Ammon's horn (tissue), 1 donor: ENCODE measurements around the gene MYO7A.

Experiments
- DNase-seq: peaks from one replicate; pipeline ENCODE4 v3.0.0-alpha.2; 2016; ENCODE audit warnings: low spot score

Gene MYO7A

DNA sequence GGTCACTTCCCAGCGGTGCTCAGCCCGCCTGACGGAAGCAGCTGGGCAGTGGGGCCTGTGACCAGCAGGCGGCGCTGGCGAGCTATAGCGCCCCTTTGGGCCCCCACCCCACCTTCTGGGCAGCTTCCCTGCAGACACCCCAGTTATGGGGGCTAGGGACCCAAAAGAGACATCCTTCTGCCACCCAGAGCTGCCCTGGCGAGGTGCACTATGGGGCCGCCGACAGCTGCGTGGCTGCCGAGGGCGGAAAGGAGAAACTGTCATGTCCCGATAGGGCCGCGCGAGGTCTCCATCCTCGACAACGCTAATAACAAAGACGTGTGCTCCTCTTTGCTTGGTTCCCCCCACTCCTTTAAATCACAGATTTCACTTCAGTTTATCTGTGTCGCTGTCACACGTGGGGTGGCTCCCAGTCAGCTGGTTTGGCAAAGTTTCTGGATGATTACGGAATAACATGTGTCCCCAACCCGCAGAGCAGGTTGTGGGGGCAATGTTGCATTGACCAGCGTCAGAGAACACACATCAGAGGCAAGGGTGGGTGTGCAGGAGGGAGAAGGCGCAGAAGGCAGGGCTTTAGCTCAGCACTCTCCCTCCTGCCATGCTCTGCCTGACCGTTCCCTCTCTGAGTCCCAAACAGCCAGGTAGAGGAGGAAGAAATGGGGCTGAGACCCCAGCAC is 673 bp upstream of the MYO7A start:
- peak; percentile 61 for DNase-seq

DNA sequence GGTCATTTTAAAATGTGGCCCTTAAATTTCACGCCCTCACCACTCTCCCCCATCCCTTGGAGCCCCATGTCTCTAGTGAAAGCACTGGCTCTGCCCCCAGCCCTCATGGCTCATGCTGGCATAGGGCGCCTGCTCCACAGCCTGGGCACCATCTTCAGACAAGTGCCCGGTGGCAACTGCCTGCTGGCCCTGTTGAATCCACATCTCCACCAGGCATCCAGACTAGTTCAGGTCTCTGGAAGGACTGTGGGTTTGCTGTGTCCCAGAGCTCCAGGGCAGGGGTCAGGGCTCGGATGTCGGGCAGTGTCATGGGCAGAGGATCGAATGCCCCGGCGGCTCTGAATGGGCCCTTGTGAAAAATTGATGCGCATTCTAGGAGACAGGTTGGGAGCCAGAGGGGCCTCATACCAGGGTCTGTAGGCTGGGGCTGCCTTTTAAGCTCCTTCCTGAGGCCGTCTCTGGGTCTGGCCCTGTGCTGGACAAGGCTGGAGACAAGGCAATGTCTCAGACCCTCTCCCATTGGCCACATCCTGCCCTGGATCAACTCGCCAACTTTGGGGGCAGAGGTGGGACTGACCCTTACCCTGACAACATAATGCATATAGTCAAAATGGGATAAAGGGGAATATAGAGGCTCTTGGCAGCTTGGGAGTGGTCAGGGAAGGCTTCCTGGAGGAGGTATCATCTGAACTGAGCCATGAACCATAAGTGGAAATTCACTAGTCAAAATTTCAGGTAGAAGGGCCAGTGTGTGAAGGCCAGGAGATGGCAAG is 1.2 kb downstream of the MYO7A start:
- no peak for DNase-seq

- DNase-seq: no peak
Measured at GRCh38 chr11:77129842-77130756, 2.1 kb downstream of the MYO7A start.

- peak; percentile 61 for DNase-seq
Measured at GRCh38 chr11:77130763-77131513, 2.9 kb downstream of the MYO7A start.

DNA sequence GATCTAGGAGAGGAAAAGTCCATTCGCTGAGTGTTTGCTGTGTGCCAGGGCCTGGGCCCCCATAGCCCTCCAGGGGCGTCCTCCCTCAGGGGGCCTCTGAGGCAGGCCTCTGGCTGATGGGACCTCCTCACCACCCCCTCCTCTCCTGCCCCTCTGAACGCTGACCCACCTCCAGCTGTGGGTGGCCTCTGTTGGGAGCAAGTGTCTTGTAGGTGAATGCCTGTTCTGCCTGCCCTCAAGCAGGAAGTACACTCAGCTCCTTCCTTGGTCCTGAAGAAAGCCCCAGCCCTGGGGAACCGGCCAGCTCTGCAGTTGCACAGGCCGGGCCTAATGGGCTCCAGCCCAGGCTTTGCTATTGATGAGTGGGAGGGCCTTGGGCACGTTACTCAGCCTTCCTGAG is 3.5 kb downstream of the MYO7A start:
- no peak for DNase-seq

GRCh38 chr11:77135069-77135468 is 7.0 kb downstream of the MYO7A start:
- DNase-seq: no peak

- DNase-seq: no peak
Measured at GRCh38 chr11:77136074-77136473, 8.0 kb downstream of the MYO7A start.

DNA sequence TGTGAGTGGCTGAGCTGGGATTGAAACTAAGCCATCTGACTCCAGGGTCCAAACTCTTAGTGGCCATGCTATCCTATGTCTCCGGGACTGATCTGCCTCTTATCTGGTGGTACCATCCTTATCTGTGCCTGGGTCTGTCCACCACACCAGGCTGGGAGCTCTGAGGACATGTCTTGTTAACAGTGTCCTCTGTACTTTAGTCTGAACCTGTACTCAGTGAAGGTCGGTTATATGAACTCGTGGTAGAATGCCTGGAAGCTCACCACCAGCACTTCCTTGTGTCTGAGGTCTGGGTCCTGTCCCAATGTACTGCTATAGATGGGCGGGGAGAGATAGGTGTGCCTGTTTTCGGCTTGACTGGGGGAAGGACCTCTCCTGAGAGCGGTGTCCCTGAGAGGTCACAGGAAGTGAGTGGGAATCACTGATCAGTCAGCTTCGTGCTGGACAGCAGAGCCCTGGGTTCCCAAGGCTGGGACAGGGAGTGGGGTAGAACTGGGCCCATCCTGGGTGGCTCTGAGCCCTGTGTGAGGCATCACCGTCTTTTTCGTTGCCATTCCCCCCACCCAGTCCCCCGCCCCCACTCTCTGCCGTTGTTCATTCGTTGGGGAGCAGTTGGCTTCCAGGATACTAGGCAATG is 8.9 kb downstream of the MYO7A start:
- no peak for DNase-seq

- no peak for DNase-seq
Measured at GRCh38 chr11:77137421-77137820, 9.4 kb downstream of the MYO7A start.

DNA sequence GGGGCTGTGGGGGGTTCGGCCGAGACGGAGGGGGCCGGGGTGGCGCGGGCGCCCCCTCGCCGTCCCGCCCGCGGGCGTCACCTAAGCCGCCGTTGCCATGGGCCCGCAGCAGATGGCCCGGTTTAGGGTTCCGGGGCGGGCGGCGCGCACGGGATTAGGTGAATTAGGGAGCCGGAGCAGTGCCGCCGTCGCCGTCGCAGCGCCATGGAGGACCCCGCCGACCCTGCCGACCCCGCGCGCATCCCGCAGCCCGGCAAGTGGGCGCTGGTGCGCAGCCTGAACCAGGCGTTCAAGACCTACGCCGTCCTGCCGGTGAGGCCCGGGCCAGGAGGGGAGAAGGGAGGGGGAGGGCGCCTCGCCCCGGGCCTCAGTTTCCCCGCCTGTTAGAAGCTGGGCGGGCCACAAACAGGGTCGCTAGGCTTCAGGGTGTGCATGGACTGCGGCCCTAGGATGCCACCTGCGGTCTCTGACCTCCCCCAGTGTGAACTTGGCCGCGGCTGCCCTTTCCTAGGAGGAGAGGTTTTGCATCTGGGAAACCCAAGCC is 10.1 kb downstream of the MYO7A start:
- no peak for DNase-seq

DNA sequence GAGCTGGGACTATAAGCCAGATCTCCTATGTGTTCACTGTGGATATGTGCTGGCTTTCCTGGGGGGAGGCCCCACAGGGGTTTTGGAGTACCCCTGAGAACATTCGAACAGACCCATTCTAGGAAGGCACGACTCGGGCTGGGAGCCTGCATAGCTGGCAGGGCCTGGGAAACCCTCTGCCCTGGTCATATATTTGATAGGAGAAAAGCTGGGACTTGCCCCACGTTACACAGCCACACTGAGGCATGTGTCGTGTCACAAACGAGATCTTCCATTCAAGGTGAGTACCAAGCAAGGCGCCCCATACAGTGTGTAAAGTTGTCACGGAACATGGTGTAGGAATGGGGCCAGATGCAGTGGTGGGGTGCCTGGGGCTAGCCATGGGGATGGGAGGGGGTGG is 11.2 kb downstream of the MYO7A start:
- DNase-seq: no peak

DNA sequence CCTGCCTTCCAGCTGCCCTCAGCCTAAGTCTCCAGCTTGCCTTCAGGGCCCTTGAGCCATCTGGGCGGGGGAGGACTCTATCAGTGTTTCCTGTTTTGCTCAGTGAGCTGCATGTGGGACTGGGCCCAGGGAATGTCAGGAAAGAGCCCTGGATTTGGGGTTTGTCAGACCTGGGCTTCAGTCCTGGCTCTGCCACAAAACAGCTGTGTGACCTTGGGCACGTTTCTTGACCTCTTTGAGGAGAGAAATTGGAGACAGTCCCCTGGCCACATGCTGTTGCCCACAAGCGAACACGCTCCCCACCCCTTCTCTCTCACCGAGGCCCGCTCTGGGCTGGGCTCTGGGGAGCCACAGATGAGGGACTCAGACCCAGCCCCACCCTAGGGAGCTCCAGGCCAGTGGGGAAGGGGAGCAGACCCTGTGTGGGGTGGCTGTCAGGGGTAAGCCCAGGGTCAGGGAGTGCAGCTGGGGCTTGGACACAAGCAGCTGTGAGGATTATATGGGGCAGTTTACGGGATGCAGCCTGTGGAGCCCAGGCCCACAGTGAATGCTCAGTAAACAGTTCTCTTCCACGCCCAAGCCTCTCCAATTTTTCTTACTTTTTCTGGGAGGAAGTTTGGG is 12.3 kb downstream of the MYO7A start:
- no peak for DNase-seq

- no peak for DNase-seq
Measured at GRCh38 chr11:77141034-77141433, 13.0 kb downstream of the MYO7A start.

DNA sequence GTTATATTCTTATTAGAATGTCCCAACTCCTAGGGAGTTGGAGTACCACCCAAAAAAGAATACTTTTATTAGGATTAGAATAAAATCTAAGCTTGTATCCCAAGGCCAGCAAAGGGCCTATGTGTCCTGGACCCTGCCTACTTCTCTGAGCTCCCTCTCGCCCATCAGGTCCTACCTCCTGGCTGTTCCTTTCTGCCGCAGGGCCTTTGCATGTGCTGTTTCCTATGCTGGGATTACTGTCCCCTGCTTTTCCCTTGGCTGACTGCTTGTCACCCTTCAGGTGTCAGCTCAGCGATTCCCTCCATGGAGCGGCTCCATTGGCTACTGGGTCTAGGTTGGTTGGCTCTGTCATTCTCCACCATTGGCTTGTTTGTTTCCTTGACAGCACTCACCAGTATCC is 13.4 kb downstream of the MYO7A start:
- DNase-seq: no peak

DNA sequence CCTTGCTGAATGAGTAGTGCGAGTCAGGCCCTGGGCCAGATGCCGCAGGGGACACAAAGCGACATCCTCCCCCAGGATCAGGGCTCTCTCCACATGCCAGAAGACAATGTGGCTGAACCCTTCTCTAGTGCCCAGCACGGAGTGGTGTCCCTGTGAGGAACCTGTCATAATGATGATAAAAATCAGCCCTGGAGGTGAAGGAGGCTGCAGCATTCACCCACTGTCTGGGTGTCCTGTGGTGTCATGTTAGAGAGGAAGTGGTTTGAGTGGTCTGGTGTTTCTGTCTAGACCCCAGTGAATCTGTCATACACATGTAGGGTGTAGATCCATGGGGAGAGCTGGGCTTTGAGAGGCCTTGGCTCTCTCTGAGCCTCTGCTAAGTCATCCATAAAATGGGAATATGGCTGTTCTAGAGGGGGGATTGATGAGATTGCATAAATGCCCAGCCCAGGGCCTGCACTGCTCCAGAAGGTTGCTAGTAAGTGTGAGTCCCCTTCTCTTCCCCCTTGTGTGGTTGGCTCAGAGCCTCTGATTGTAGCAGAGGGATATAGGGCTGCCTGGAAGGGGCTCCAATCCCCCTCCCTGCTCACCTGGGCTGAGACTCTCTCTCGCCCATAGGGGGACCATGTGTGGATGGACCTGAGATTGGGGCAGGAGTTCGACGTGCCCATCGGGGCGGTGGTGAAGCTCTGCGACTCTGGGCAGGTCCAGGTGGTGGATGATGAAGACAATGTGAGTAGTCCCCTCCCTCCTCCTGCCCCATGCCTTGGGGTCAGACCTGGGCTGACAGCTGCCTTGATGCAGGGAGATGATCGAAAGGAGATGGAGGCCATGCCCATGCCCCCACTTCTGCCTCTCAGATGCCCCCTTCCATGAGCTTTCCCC is 14.3 kb downstream of the MYO7A start:
- DNase-seq: no peak

GRCh38 chr11:77143405-77144020 is 15.5 kb downstream of the MYO7A start:
- DNase-seq: no peak

DNA sequence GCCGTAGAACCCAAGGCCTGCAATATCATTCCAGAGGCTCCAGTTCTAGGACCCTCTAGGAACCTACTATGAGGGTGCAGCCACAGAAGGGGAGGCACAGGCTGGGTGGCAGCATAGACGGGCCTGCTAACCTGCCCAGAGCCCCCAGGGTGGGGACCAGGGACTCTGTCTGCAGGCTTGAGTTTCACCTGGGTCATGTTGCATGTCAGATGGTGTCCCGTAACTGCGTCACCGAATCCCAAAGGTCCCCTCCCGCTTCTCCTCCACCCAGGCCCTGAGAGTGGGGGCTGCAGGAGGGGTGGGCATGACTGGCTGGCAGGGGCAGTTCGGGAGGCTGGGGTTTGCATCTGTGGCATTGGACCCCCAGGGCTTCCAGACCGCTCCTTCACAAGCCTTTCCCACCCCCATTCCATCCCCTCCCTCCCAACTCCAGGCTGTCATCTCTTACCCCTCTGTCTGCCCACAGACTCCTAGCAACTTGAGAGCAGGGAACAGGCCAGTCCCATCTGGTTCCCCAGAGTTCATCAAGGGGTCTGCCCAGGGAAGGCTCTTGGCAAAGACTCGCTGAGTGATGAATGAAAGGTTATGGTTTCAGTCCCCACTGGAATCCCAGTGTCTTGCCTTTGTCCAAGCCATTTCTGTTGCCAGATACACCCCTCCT is 16.3 kb downstream of the MYO7A start:
- no peak for DNase-seq

- no peak for DNase-seq
Measured at GRCh38 chr11:77144857-77145428, 16.9 kb downstream of the MYO7A start.
